MCF 10A (cell line): ENCODE results near the gene COX7A2. TPM values are rescaled to one million over a fixed set of nuclear protein-coding genes. Genes with fewer than 3 reads are reported as not detected.

Experiments used
- BruUV-seq: library from RNA; stranded (reverse); fragments of 400-500 nt; replicated peaks from 2 replicates; lab custom pipeline; 2021; lab: Mats Ljungman, UMichigan
- CTCF ChIA-PET: fragments of 300-600 bp; sonication (Branson Sonifier 250); formaldehyde crosslinking; extraction: SDS; loops from one replicate; lab custom pipeline; 2021; ENCODE audit warnings: antibody characterized with exemption, inconsistent platforms; lab: Yijun Ruan, JAX
- POLR2A ChIA-PET: fragments of 300-600, 350-650 bp; sonication (Branson Sonifier 250); formaldehyde crosslinking; extraction: SDS; loops from one replicate; lab custom pipeline; 2020; ENCODE audit warnings: antibody characterized with exemption, inconsistent platforms; lab: Yijun Ruan, JAX
- DNase-seq: peaks from one replicate; pipeline ENCODE4 v3.0.0-alpha.2; 2018; ENCODE audit not compliant: unreplicated experiment
- H3K27ac Mint-ChIP-seq: one replicate; pipeline ENCODE4 v1.8.0; 2022; ENCODE audit warnings: mild to moderate bottlenecking, low read depth, mixed read lengths; ENCODE audit not compliant: unreplicated experiment
- H3K27me3 Mint-ChIP-seq: one replicate; pipeline ENCODE4 v1.8.0; 2022; ENCODE audit warnings: mixed read lengths; ENCODE audit not compliant: insufficient read depth, unreplicated experiment
- H3K36me3 Mint-ChIP-seq: one replicate; pipeline ENCODE4 v1.8.0; 2022; ENCODE audit warnings: mild to moderate bottlenecking, moderate library complexity, mixed read lengths; ENCODE audit not compliant: insufficient read depth, unreplicated experiment
- H3K4me1 Mint-ChIP-seq: one replicate; pipeline ENCODE4 v1.8.0; 2022; ENCODE audit warnings: mixed read lengths; ENCODE audit not compliant: insufficient read depth, unreplicated experiment
- H3K4me3 Mint-ChIP-seq: one replicate; pipeline ENCODE4 v1.8.0; 2022; ENCODE audit warnings: mild to moderate bottlenecking, moderate library complexity, mixed read lengths; ENCODE audit not compliant: unreplicated experiment
- H3K9me3 Mint-ChIP-seq: one replicate; pipeline ENCODE4 v1.8.0; 2022; ENCODE audit warnings: mixed read lengths; ENCODE audit not compliant: unreplicated experiment
- CTCF ChIP-seq: fragments of 200-600 bp; IDR thresholded peaks from one replicate; pipeline ENCODE4 v1.8.0; 2022; ENCODE audit warnings: antibody characterized with exemption, mild to moderate bottlenecking; ENCODE audit not compliant: unreplicated experiment
- intact Hi-C: fragments of 100-400 bp; cut with micrococcal nuclease; formaldehyde crosslinking; loops from 2 replicates; pipeline ENCODE4 v1.14.1; 2022
- total RNA-seq: library from RNA; stranded (reverse); gene quantifications from 2 replicates; pipeline ENCODE4 v1.2.3, GENCODE V29; 2022

COX7A2 gene
- total RNA-seq, 1 experiment from 2014 or later, result 316 TPM

GRCh38 chr6:75213112-75213511 is 30.5 kb downstream of the COX7A2 start:
- POLR2A ChIA-PET, result no interaction called here

GRCh38 chr6:75211920-75212590 is 31.5 kb downstream of the COX7A2 start:
- Mint-ChIP-seq H3K4me1 (peaks cover 12% of the 10 kb centered on the region), H3K27me3 (peaks cover 8% of the 10 kb centered on the region), H3K27ac (peak overlapping the region; percentile 74), H3K4me3 (no peak overlapping the region), H3K9me3 (no peaks in the 10 kb centered on the region), H3K36me3 (no peaks in the 10 kb centered on the region)
- intact Hi-C loops, result loop anchor here (1.0 to 2.0 kb wide), 3 partner anchors 18 to 1357 kb away; no protein-coding TSS in a partner anchor
- ChIA-PET POLR2A (interaction anchor here (0.6 to 1.3 kb wide), 3 partner anchors 29 to 1242 kb away, joined by 3 read pairs; no protein-coding TSS in a partner anchor), CTCF (interaction anchor here (0.6 to 11.0 kb wide), 32 partner anchors 9 to 1548 kb away, joined by 3 to 151 read pairs (median 4); no protein-coding TSS in a partner anchor)
- no TSS peak for BruUV-seq
- DNase-seq, result no peak
- no peak for TF ChIP-seq CTCF

More at GRCh38 chr6:75213112-75213511, 30.5 kb downstream of the COX7A2 start:
- no TSS peak for BruUV-seq
- CTCF ChIA-PET, result interaction anchor here (0.6 to 0.9 kb wide), 7 partner anchors 10 to 1694 kb away, joined by 3 to 4 read pairs (median 4); no protein-coding TSS in a partner anchor
- no peak for DNase-seq
- Mint-ChIP-seq H3K9me3 (no peaks in the 10 kb centered on the region), H3K27me3 (peaks cover 8% of the 10 kb centered on the region), H3K36me3 (no peaks in the 10 kb centered on the region), H3K4me3 (no peak overlapping the region), H3K27ac (no peak overlapping the region), H3K4me1 (peaks cover 12% of the 10 kb centered on the region)
- TF ChIP-seq CTCF, result no peak
- intact Hi-C loops, result no loop called here

- intact Hi-C loops, result loop anchor here (1.0 to 2.0 kb wide), 3 partner anchors 19 to 1356 kb away; no protein-coding TSS in a partner anchor
- ChIA-PET CTCF (interaction anchor here (0.6 to 11.0 kb wide), 75 partner anchors 9 to 1547 kb away, joined by 3 to 151 read pairs (median 4); no protein-coding TSS in a partner anchor), POLR2A (interaction anchor here (0.6 to 1.3 kb wide), 4 partner anchors 29 to 867 kb away, joined by 3 to 5 read pairs (median 3); no protein-coding TSS in a partner anchor)
- H3K27me3 Mint-ChIP-seq, result peaks cover 8% of the 10 kb centered on the region
- H3K36me3 Mint-ChIP-seq, result no peaks in the 10 kb centered on the region
- peak; percentile 80 for DNase-seq
- TF ChIP-seq CTCF, result peak; percentile 67
- peak overlapping the region; percentile 74 for H3K27ac Mint-ChIP-seq
- no peaks in the 10 kb centered on the region for H3K9me3 Mint-ChIP-seq
- H3K4me1 Mint-ChIP-seq, result peaks cover 17% of the 10 kb centered on the region
- H3K4me3 Mint-ChIP-seq, result no peak overlapping the region
- BruUV-seq, result no TSS peak
Observed at GRCh38 chr6:75210885-75211739, 32.5 kb downstream of the COX7A2 start.
